Measurements from ENCODE around the gene FASN.

DNA sequence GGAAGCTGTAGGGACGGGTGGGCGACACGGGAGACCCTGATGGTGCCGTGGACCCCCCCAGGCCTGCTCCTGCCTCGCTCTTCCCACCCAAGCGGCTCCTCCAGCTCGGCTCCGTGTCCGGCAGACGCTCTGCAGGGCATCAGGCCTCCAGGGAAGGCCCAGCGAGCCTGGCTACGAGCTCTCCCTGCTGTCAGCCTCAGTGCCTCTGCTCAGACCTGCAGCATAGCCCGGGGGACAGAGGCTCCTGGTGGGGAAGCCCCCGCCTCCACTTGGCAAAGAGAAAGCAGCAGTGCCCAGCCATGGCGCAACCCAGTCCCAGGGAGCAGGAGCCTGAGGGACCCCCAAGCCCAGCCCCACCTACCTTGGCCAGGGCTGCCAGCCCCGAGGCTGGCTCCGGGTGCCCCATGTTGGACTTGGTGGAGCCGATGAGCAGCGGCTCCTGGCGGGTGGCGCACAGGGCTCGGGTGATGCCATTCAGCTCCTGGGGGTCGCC, 5.9 kb downstream of the FASN start:
- TF ChIP-seq POLR2A (IDR thresholded peaks at IDR 0.05) (no peak), CTCF (IDR thresholded peaks at IDR 0.05) (no peak)

Data from ovary (tissue), 3 donors.